ENCODE measurements around the gene IGFBP5.

Gene IGFBP5

GRCh38 chr2:216735086-216735485 lies 39.7 kb upstream of the IGFBP5 start:
- no peak overlapping the region for H3K4me3 ChIP-seq
- no peaks in the 10 kb centered on the region for H3K36me3 ChIP-seq (ENCODE audit: insufficient read depth, low read length)
- no peak for DNase-seq (ENCODE audit: low read depth, low spot score)
- H3K27ac ChIP-seq = no peak overlapping the region
- no peak for TF ChIP-seq POLR2AphosphoS5 (IDR thresholded peaks at IDR 0.05; ENCODE audit: borderline replicate concordance, low read depth, low read length)
- no peak overlapping the region for H3K9ac ChIP-seq (ENCODE audit: insufficient read length)
- H3K9me3 ChIP-seq (ENCODE audit: low read depth, low read length) = no peaks in the 10 kb centered on the region

- Histone ChIP-seq H3K9me3 (ENCODE audit: low read depth, low read length) (no peaks in the 10 kb centered on the region), H3K27ac (no peak overlapping the region), H3K4me3 (no peak overlapping the region), H3K9ac (ENCODE audit: insufficient read length) (no peak overlapping the region), H3K36me3 (ENCODE audit: insufficient read depth, low read length) (no peaks in the 10 kb centered on the region)
- DNase-seq (ENCODE audit: low read depth, low spot score) = no peak
- TF ChIP-seq FOXP2 (optimal IDR thresholded peaks at IDR 0.05; ENCODE audit: control extremely low read depth, extremely low read length, insufficient read depth) (no peak), POLR2AphosphoS5 (IDR thresholded peaks at IDR 0.05; ENCODE audit: borderline replicate concordance, low read depth, low read length) (no peak), EZH2 (IDR thresholded peaks at IDR 0.05) (no peak)
Measured at GRCh38 chr2:216733046-216733445, 37.7 kb upstream of the IGFBP5 start.

GRCh38 chr2:216732334-216732733 lies 37.0 kb upstream of the IGFBP5 start:
- Histone ChIP-seq H3K9me3 (ENCODE audit: low read depth, low read length) (no peaks in the 10 kb centered on the region), H3K27ac (no peak overlapping the region), H3K9ac (ENCODE audit: insufficient read length) (no peak overlapping the region), H3K36me3 (ENCODE audit: insufficient read depth, low read length) (no peaks in the 10 kb centered on the region), H3K4me3 (no peak overlapping the region)
- TF ChIP-seq POLR2AphosphoS5 (IDR thresholded peaks at IDR 0.05; ENCODE audit: borderline replicate concordance, low read depth, low read length) = no peak
- TF ChIP-seq FOXP2 (optimal IDR thresholded peaks at IDR 0.05; ENCODE audit: control extremely low read depth, extremely low read length, insufficient read depth) = no peak
- no peak for TF ChIP-seq EZH2 (IDR thresholded peaks at IDR 0.05)
- no peak for DNase-seq (ENCODE audit: low read depth, low spot score)

GRCh38 chr2:216731465-216731864 lies 36.1 kb upstream of the IGFBP5 start:
- Histone ChIP-seq H3K4me3 (no peak overlapping the region), H3K9me3 (ENCODE audit: low read depth, low read length) (no peaks in the 10 kb centered on the region), H3K9ac (ENCODE audit: insufficient read length) (no peak overlapping the region), H3K36me3 (ENCODE audit: insufficient read depth, low read length) (no peaks in the 10 kb centered on the region), H3K27ac (no peak overlapping the region)
- TF ChIP-seq EZH2 (IDR thresholded peaks at IDR 0.05) = no peak
- no peak for TF ChIP-seq POLR2AphosphoS5 (IDR thresholded peaks at IDR 0.05; ENCODE audit: borderline replicate concordance, low read depth, low read length)
- no peak for TF ChIP-seq FOXP2 (optimal IDR thresholded peaks at IDR 0.05; ENCODE audit: control extremely low read depth, extremely low read length, insufficient read depth)
- no peak for DNase-seq (ENCODE audit: low read depth, low spot score)

GRCh38 chr2:216730871-216731270 lies 35.5 kb upstream of the IGFBP5 start:
- TF ChIP-seq EZH2 (IDR thresholded peaks at IDR 0.05) (no peak), POLR2AphosphoS5 (IDR thresholded peaks at IDR 0.05; ENCODE audit: borderline replicate concordance, low read depth, low read length) (no peak), FOXP2 (optimal IDR thresholded peaks at IDR 0.05; ENCODE audit: control extremely low read depth, extremely low read length, insufficient read depth) (no peak)
- Histone ChIP-seq H3K27ac (no peak overlapping the region), H3K36me3 (ENCODE audit: insufficient read depth, low read length) (no peaks in the 10 kb centered on the region), H3K4me3 (no peak overlapping the region), H3K9me3 (ENCODE audit: low read depth, low read length) (no peaks in the 10 kb centered on the region), H3K9ac (ENCODE audit: insufficient read length) (no peak overlapping the region)
- no peak for DNase-seq (ENCODE audit: low read depth, low spot score)

GRCh38 chr2:216727346-216728122 lies 32.2 kb upstream of the IGFBP5 start:
- TF ChIP-seq POLR2AphosphoS5 (IDR thresholded peaks at IDR 0.05; ENCODE audit: borderline replicate concordance, low read depth, low read length) = no peak
- TF ChIP-seq FOXP2 (optimal IDR thresholded peaks at IDR 0.05; ENCODE audit: control extremely low read depth, extremely low read length, insufficient read depth) = no peak
- TF ChIP-seq EZH2 (IDR thresholded peaks at IDR 0.05) = no peak
- Histone ChIP-seq H3K9ac (ENCODE audit: insufficient read length) (no peak overlapping the region), H3K9me3 (ENCODE audit: low read depth, low read length) (no peaks in the 10 kb centered on the region), H3K36me3 (ENCODE audit: insufficient read depth, low read length) (no peaks in the 10 kb centered on the region), H3K4me3 (no peak overlapping the region), H3K27ac (no peak overlapping the region)
- no peak for DNase-seq (ENCODE audit: low read depth, low spot score)

GRCh38 chr2:216724190-216724589 lies 28.8 kb upstream of the IGFBP5 start:
- H3K9me3 ChIP-seq (ENCODE audit: low read depth, low read length) = no peaks in the 10 kb centered on the region
- H3K27ac ChIP-seq = no peak overlapping the region
- H3K36me3 ChIP-seq (ENCODE audit: insufficient read depth, low read length) = no peaks in the 10 kb centered on the region
- DNase-seq (ENCODE audit: low read depth, low spot score) = no peak
- H3K4me3 ChIP-seq = no peak overlapping the region
- H3K9ac ChIP-seq (ENCODE audit: insufficient read length) = no peak overlapping the region
- TF ChIP-seq EZH2 (IDR thresholded peaks at IDR 0.05) (no peak), FOXP2 (optimal IDR thresholded peaks at IDR 0.05; ENCODE audit: control extremely low read depth, extremely low read length, insufficient read depth) (no peak), POLR2AphosphoS5 (IDR thresholded peaks at IDR 0.05; ENCODE audit: borderline replicate concordance, low read depth, low read length) (no peak)

- DNase-seq (ENCODE audit: low read depth, low spot score) = no peak
- no peak overlapping the region for H3K9ac ChIP-seq (ENCODE audit: insufficient read length)
- no peaks in the 10 kb centered on the region for H3K9me3 ChIP-seq (ENCODE audit: low read depth, low read length)
- TF ChIP-seq EZH2 (IDR thresholded peaks at IDR 0.05) = no peak
- no peak for TF ChIP-seq POLR2AphosphoS5 (IDR thresholded peaks at IDR 0.05; ENCODE audit: borderline replicate concordance, low read depth, low read length)
- TF ChIP-seq FOXP2 (optimal IDR thresholded peaks at IDR 0.05; ENCODE audit: control extremely low read depth, extremely low read length, insufficient read depth) = no peak
- no peaks in the 10 kb centered on the region for H3K36me3 ChIP-seq (ENCODE audit: insufficient read depth, low read length)
- H3K4me3 ChIP-seq = no peak overlapping the region
- no peak overlapping the region for H3K27ac ChIP-seq
Measured at GRCh38 chr2:216721141-216721540, 25.8 kb upstream of the IGFBP5 start.

GRCh38 chr2:216720722-216721121 lies 25.4 kb upstream of the IGFBP5 start:
- no peak overlapping the region for H3K4me3 ChIP-seq
- no peak overlapping the region for H3K27ac ChIP-seq
- no peaks in the 10 kb centered on the region for H3K36me3 ChIP-seq (ENCODE audit: insufficient read depth, low read length)
- no peaks in the 10 kb centered on the region for H3K9me3 ChIP-seq (ENCODE audit: low read depth, low read length)
- no peak for DNase-seq (ENCODE audit: low read depth, low spot score)
- TF ChIP-seq FOXP2 (optimal IDR thresholded peaks at IDR 0.05; ENCODE audit: control extremely low read depth, extremely low read length, insufficient read depth) (no peak), EZH2 (IDR thresholded peaks at IDR 0.05) (no peak), POLR2AphosphoS5 (IDR thresholded peaks at IDR 0.05; ENCODE audit: borderline replicate concordance, low read depth, low read length) (no peak)
- no peak overlapping the region for H3K9ac ChIP-seq (ENCODE audit: insufficient read length)

Data from SK-N-MC (cell line).